Smooth muscle cell (in vitro differentiated cells): ENCODE results near the gene MPC1. TPM values are rescaled to one million over a fixed set of nuclear protein-coding genes. Genes with fewer than 3 reads are reported as not detected.

Experiments used
- DNase-seq: peaks from one replicate; lab custom pipeline; 2025; ENCODE audit not compliant: unreplicated experiment; lab: John Stamatoyannopoulos, UW
- H2AFZ ChIP-seq: fragments of 200-600 bp; sonication (generic); 2 replicates; pipeline ENCODE4 v1.6.0; 2016; ENCODE audit warnings: antibody characterized with exemption, low read depth, mild to moderate bottlenecking
- H3F3A ChIP-seq: fragments of 200-600 bp; sonication (generic); 2 replicates; pipeline ENCODE4 v1.6.0; 2017; ENCODE audit warnings: antibody characterized with exemption, low read depth
- H3K27ac ChIP-seq: fragments of 200-600 bp; sonication (generic); 2 replicates; pipeline ENCODE4 v1.5.1; 2016; ENCODE audit warnings: low read depth, mild to moderate bottlenecking
- H3K27me3 ChIP-seq: fragments of 200-600 bp; sonication (generic); 2 replicates; pipeline ENCODE4 v1.6.1; 2016; ENCODE audit warnings: low read depth, mild to moderate bottlenecking
- H3K36me3 ChIP-seq: fragments of 200-600 bp; sonication (generic); 2 replicates; pipeline ENCODE4 v1.5.1; 2016; ENCODE audit warnings: low read depth
- H3K4me1 ChIP-seq: fragments of 200-600 bp; sonication (generic); 2 replicates; pipeline ENCODE4 v1.5.1; 2016; ENCODE audit warnings: low read depth
- H3K4me2 ChIP-seq: fragments of 200-600 bp; sonication (generic); 2 replicates; pipeline ENCODE4 v1.6.0; 2016; ENCODE audit warnings: mild to moderate bottlenecking
- H3K4me3 ChIP-seq: fragments of 200-600 bp; sonication (generic); 2 replicates; pipeline ENCODE4 v1.5.1; 2016; ENCODE audit warnings: mild to moderate bottlenecking
- H3K79me2 ChIP-seq: fragments of 200-600 bp; sonication (generic); 2 replicates; pipeline ENCODE4 v1.6.0; 2016; ENCODE audit warnings: low read depth, mild to moderate bottlenecking
- H3K9ac ChIP-seq: fragments of 200-600 bp; sonication (generic); 2 replicates; pipeline ENCODE4 v1.6.0; 2016; ENCODE audit warnings: low read depth
- H3K9me3 ChIP-seq: fragments of 200-600 bp; sonication (generic); replicated peaks from 2 replicates; pipeline ENCODE4 v1.5.1; 2016; ENCODE audit warnings: low read depth
- H4K20me1 ChIP-seq: fragments of 200-600 bp; sonication (generic); 2 replicates; pipeline ENCODE4 v1.6.0; 2016; ENCODE audit warnings: low read depth
- CTCF ChIP-seq: fragments of 200-600 bp; sonication (generic); IDR thresholded peaks from 2 replicates; pipeline ENCODE4 v1.5.1; 2017; ENCODE audit warnings: borderline replicate concordance, mild to moderate bottlenecking, antibody characterized with exemption; ENCODE audit not compliant: insufficient read depth, poor library complexity, severe bottlenecking
- WGBS: methylation state at CpG from one replicate; pipeline ENCODE4 v1.1.7; 2016; ENCODE audit warnings: low lambda C conversion rate; 5-methylcytosine and 5-hydroxymethylcytosine counted together
- polyA plus RNA-seq: library from polyadenylated mRNA; unstranded; fragments of >200 nt; fragmentation: Nextera tagmentation; extraction: Ambion mirVana; gene quantifications from 2 replicates; pipeline ENCODE4 v1.2.1, GENCODE V29; 2016
- total RNA-seq: library from RNA; depleted of rRNA; stranded (reverse); fragments of >200 nt; gene quantifications from 2 replicates; pipeline ENCODE4 v1.2.3, GENCODE V29; 2014

Gene MPC1
- total and polyA plus RNA-seq, 2 experiments from 2014 or later: 49.0 to 57.4 TPM

- H3K9ac ChIP-seq: no peak overlapping the region
- H3K79me2 ChIP-seq: no peaks in the 10 kb centered on the region
- H3K4me3 ChIP-seq: no peak overlapping the region
- no peak for TF ChIP-seq CTCF
- no peak overlapping the region for H2AFZ ChIP-seq
- no peaks in the 10 kb centered on the region for H3K36me3 ChIP-seq
- no peaks in the 10 kb centered on the region for H4K20me1 ChIP-seq
- H3F3A ChIP-seq: no peaks in the 10 kb centered on the region
- no peak overlapping the region for H3K4me2 ChIP-seq
- H3K27me3 ChIP-seq: no peaks in the 10 kb centered on the region
- H3K9me3 ChIP-seq: no peaks in the 10 kb centered on the region
- no peak for DNase-seq
- WGBS: 73% methylated on average over 5 of the region's 5 CpGs
- no peaks in the 10 kb centered on the region for H3K4me1 ChIP-seq
- no peak overlapping the region for H3K27ac ChIP-seq
Observed at GRCh38 chr6:166415833-166416347, 33.1 kb upstream of the MPC1 start.

- Histone ChIP-seq H3K9ac (no peak overlapping the region), H3K4me3 (no peak overlapping the region), H3K36me3 (no peaks in the 10 kb centered on the region), H3K4me1 (no peaks in the 10 kb centered on the region), H3K9me3 (no peaks in the 10 kb centered on the region), H3K27ac (no peak overlapping the region), H3F3A (no peaks in the 10 kb centered on the region), H2AFZ (no peak overlapping the region), H3K27me3 (no peaks in the 10 kb centered on the region), H3K79me2 (no peaks in the 10 kb centered on the region), H4K20me1 (no peaks in the 10 kb centered on the region), H3K4me2 (no peak overlapping the region)
- WGBS: 96% methylated on average over 3 of the region's 5 CpGs
- DNase-seq: no peak
- TF ChIP-seq CTCF: no peak
Observed at GRCh38 chr6:166415306-166415705, 32.6 kb upstream of the MPC1 start.

- Histone ChIP-seq H3F3A (no peaks in the 10 kb centered on the region), H3K4me1 (no peaks in the 10 kb centered on the region), H3K4me2 (no peak overlapping the region), H3K9ac (no peak overlapping the region), H3K9me3 (no peaks in the 10 kb centered on the region), H3K79me2 (no peaks in the 10 kb centered on the region), H3K36me3 (no peaks in the 10 kb centered on the region), H4K20me1 (no peaks in the 10 kb centered on the region), H3K27me3 (no peaks in the 10 kb centered on the region), H3K4me3 (no peak overlapping the region), H2AFZ (no peak overlapping the region), H3K27ac (no peak overlapping the region)
- WGBS: 95% methylated on average over 17 of the region's 17 CpGs
- TF ChIP-seq CTCF: no peak
- DNase-seq: no peak
Observed at GRCh38 chr6:166413491-166413951, 30.8 kb upstream of the MPC1 start.

GRCh38 chr6:166412911-166413384, 30.2 kb upstream of the MPC1 start:
- Histone ChIP-seq H3F3A (no peaks in the 10 kb centered on the region), H3K27ac (no peak overlapping the region), H3K9ac (no peak overlapping the region), H2AFZ (no peak overlapping the region), H3K9me3 (no peaks in the 10 kb centered on the region), H3K4me2 (no peak overlapping the region), H3K27me3 (no peaks in the 10 kb centered on the region), H3K36me3 (no peaks in the 10 kb centered on the region), H3K4me3 (no peak overlapping the region), H3K79me2 (no peaks in the 10 kb centered on the region), H4K20me1 (no peaks in the 10 kb centered on the region), H3K4me1 (no peaks in the 10 kb centered on the region)
- WGBS: 94% methylated on average over 13 of the region's 13 CpGs
- no peak for TF ChIP-seq CTCF
- no peak for DNase-seq
